ENCODE results near the gene MRC1. TPM values are rescaled to one million over a fixed set of nuclear protein-coding genes. Genes with fewer than 3 reads are reported as not detected.
A peak's percentile ranks its signal among the peaks of the same experiment; 100 is the strongest.

MRC1 gene
- total RNA-seq, 2 experiments from 2014 or later, result 0.06 TPM; not detected in 1

- Mint-ChIP-seq H3K9me3 (no peaks in the 10 kb centered on the region), H3K27ac (no peak overlapping the region), H3K36me3 (no peaks in the 10 kb centered on the region), H3K4me3 (no peak overlapping the region), H3K4me1 (peaks cover 2% of the 10 kb centered on the region), H3K27me3 (no peaks in the 10 kb centered on the region)
- DNase-seq, result no peak
Measured at GRCh38 chr10:17787087-17787961, 21.8 kb upstream of the MRC1 start.

DNA sequence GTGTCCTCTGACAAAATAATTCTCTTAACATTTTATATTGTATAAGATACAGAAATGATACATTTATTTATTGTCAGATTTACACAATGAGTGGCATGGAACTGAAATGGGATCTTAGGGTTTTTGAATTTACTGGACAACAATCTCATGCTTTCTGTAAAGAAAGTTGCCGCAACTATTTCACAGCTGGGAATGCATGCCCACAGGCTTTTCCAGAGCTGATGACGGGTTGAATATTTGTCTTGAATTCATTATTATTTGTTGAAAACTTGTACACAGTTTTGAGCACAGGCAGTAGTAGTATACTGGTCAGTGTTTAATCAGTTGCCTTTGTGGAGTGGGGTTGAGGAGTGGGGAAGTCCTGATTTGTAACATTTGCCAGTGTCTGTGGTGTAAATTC is 20.5 kb upstream of the MRC1 start:
- H3K4me1 Mint-ChIP-seq, result peaks cover 9% of the 10 kb centered on the region
- no peaks in the 10 kb centered on the region for H3K9me3 Mint-ChIP-seq
- H3K36me3 Mint-ChIP-seq, result no peaks in the 10 kb centered on the region
- H3K27ac Mint-ChIP-seq, result no peak overlapping the region
- H3K27me3 Mint-ChIP-seq, result no peaks in the 10 kb centered on the region
- no peak overlapping the region for H3K4me3 Mint-ChIP-seq
- no peak for DNase-seq

GRCh38 chr10:17789396-17789795 is 19.8 kb upstream of the MRC1 start:
- Mint-ChIP-seq H3K36me3 (no peaks in the 10 kb centered on the region), H3K27me3 (no peaks in the 10 kb centered on the region), H3K4me3 (no peak overlapping the region), H3K27ac (no peak overlapping the region), H3K9me3 (no peaks in the 10 kb centered on the region), H3K4me1 (peaks cover 7% of the 10 kb centered on the region)
- no peak for DNase-seq

DNA sequence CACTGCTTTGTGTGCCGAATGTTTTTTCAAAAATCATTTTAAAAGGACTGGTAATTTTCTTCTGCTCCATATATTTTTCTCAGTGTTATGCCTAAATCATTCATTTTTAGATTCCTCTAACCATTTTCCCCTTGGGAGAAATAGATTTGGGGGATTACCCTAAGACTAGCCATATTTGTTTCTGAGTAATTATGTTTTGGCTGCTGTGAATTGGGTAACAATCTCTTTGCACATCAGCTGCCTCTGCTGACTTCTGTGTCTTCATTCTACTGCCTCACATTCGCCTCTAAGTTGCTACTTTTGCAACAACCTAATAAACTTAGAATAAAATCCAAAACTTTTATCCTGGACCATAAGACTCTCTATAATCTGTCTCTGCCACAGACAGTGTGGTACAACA is 18.5 kb upstream of the MRC1 start:
- no peaks in the 10 kb centered on the region for H3K27me3 Mint-ChIP-seq
- H3K27ac Mint-ChIP-seq, result no peak overlapping the region
- H3K4me1 Mint-ChIP-seq, result peaks cover 7% of the 10 kb centered on the region
- DNase-seq, result no peak
- no peak overlapping the region for H3K4me3 Mint-ChIP-seq
- H3K9me3 Mint-ChIP-seq, result no peaks in the 10 kb centered on the region
- H3K36me3 Mint-ChIP-seq, result no peaks in the 10 kb centered on the region

- no peak for DNase-seq
- H3K27ac Mint-ChIP-seq, result no peak overlapping the region
- H3K4me1 Mint-ChIP-seq, result peaks cover 7% of the 10 kb centered on the region
- H3K4me3 Mint-ChIP-seq, result no peak overlapping the region
- no peaks in the 10 kb centered on the region for H3K9me3 Mint-ChIP-seq
- no peaks in the 10 kb centered on the region for H3K36me3 Mint-ChIP-seq
- no peaks in the 10 kb centered on the region for H3K27me3 Mint-ChIP-seq
Measured at GRCh38 chr10:17792991-17793390, 16.2 kb upstream of the MRC1 start.

DNA sequence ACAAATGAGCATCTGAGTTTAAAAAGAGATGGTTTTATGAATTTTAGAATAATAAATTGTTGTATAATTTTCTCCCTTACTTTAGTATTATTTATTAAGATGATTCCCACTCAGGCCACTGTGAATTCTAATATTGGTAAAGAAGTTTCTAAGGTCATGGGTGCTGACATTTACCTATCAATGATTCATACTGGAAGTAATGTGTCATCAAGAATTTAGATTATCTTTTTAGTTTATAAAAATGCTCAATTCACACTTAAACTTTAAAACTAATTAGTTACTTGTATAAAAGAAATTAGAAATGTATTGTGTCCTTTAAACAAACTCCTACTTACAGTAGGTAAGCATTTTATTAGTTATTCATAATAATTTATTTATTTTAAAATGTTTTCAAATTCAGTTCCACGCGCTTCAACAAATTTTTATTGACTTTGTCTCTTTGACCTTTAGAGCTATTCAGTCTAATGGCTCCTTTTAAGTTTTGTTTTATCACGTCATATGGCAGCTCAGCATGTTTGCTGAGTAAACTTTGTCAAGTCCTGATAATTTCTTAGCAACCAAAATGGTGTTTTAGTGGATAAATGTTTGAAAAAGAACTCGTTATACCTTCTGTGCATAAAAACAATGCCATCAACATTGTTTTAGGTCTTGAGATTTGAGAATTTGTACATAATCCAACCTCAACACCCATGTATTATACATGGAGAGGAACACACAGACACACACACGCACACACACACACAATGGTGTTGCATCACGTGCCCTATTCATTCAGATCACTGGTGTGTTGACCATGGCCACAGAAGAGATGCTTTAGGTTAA is 15.1 kb upstream of the MRC1 start:
- Mint-ChIP-seq H3K4me3 (no peak overlapping the region), H3K27ac (no peak overlapping the region), H3K27me3 (no peaks in the 10 kb centered on the region), H3K9me3 (no peaks in the 10 kb centered on the region), H3K4me1 (peaks cover 7% of the 10 kb centered on the region), H3K36me3 (no peaks in the 10 kb centered on the region)
- DNase-seq, result no peak

DNA sequence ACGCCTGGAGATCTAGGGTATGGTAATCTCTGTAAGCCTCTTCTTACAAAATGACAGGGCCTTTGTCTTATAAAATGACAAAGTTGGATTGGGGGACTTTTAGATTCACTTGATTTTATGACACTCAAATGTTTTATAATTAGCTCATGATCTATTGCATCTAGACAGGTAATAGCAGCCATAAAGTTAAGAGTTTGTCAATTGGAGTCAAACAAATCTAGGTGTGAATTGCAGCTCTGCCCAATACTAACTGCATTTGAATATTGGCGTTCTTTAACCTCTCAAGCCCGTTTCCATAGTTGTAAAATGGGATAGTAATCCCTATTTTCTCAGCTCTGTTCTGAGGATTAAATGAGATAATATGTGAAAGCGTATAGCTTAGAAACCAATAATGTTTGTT is 14.1 kb upstream of the MRC1 start:
- Mint-ChIP-seq H3K27ac (no peak overlapping the region), H3K36me3 (no peaks in the 10 kb centered on the region), H3K4me1 (peaks cover 7% of the 10 kb centered on the region), H3K4me3 (no peak overlapping the region), H3K9me3 (no peaks in the 10 kb centered on the region), H3K27me3 (no peaks in the 10 kb centered on the region)
- no peak for DNase-seq

GRCh38 chr10:17795813-17796594 is 13.1 kb upstream of the MRC1 start:
- no peak for DNase-seq
- Mint-ChIP-seq H3K9me3 (no peaks in the 10 kb centered on the region), H3K4me3 (no peak overlapping the region), H3K4me1 (peaks cover 7% of the 10 kb centered on the region), H3K36me3 (no peaks in the 10 kb centered on the region), H3K27ac (no peak overlapping the region), H3K27me3 (no peaks in the 10 kb centered on the region)

GRCh38 chr10:17801507-17801906 is 7.6 kb upstream of the MRC1 start:
- H3K36me3 Mint-ChIP-seq, result no peaks in the 10 kb centered on the region
- H3K27me3 Mint-ChIP-seq, result peaks cover 5% of the 10 kb centered on the region
- peaks cover 4% of the 10 kb centered on the region for H3K9me3 Mint-ChIP-seq
- no peak for DNase-seq
- peaks cover 9% of the 10 kb centered on the region for H3K4me1 Mint-ChIP-seq
- H3K27ac Mint-ChIP-seq, result no peak overlapping the region
- H3K4me3 Mint-ChIP-seq, result no peak overlapping the region

DNA sequence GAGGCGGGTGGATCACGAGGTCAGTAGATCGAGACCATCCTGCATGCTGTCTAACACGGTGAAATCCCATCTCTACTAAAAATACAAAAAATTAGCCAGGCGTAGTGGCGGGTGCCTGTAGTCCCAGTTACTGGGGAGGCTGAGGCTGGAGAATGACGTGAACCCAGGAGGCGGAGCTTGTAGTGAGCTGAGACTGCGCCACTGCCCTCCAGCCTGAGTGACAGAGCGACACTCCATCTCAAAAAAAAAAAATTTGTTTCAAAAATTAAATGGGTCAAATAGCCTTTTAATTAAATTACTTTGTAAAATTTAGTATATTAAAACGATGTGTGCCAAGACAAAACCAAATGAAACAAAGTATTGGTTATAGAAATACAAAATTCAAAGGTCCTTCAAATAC is 6.8 kb upstream of the MRC1 start:
- Mint-ChIP-seq H3K4me3 (no peak overlapping the region), H3K36me3 (no peaks in the 10 kb centered on the region)

DNA sequence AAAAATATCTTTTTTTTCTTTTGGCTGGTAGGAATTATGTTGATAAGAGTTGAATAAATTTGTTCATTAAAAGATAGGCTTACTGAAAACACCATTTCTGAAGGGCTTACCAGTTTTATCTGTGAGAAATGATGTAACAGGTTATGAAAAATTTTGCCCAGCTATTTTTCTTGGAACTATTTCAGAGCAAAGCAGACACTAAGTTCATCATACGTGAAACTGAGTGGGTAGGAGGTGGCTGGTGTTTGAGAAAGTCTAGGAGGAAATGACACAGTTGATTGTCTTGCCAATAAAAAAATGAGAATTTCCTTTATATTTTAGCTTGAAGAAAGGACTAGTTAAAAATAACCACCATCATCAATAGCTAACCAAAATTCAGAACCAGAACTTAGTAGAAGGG is 6.2 kb upstream of the MRC1 start:
- Mint-ChIP-seq H3K36me3 (no peaks in the 10 kb centered on the region), H3K4me1 (peaks cover 9% of the 10 kb centered on the region), H3K9me3 (peaks cover 4% of the 10 kb centered on the region), H3K27me3 (peaks cover 9% of the 10 kb centered on the region), H3K4me3 (no peak overlapping the region), H3K27ac (peak overlapping the region; percentile 77)
- no peak for DNase-seq

More for the DNA sequence above, 6.8 kb upstream of the MRC1 start:
- no peak overlapping the region for H3K27ac Mint-ChIP-seq
- peaks cover 4% of the 10 kb centered on the region for H3K9me3 Mint-ChIP-seq
- no peak for DNase-seq
- H3K4me1 Mint-ChIP-seq, result peaks cover 9% of the 10 kb centered on the region
- H3K27me3 Mint-ChIP-seq, result peaks cover 9% of the 10 kb centered on the region

DNA sequence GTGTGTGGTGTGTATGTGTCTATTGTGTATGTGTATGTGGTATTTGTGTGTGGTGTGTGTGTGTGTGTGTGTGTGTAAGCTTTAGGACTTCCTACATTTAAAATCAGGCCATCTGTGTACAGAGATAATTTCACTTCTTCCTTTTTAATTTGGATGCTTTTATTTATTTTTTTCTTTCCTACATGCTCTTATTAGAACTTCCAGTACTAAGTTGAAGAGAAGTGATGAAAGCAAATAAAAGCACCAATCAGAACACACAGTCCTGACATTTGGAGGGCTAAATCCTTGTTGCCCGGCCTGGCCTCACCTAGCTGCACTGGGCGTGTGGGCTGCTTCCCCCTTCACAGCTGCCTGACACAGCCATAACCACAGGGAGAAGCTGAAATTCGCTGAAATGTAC is 3.8 kb upstream of the MRC1 start:
- Mint-ChIP-seq H3K36me3 (no peaks in the 10 kb centered on the region), H3K4me1 (peaks cover 14% of the 10 kb centered on the region), H3K27me3 (peaks cover 24% of the 10 kb centered on the region), H3K4me3 (no peak overlapping the region), H3K9me3 (peaks cover 4% of the 10 kb centered on the region), H3K27ac (no peak overlapping the region)
- DNase-seq, result no peak

DNA sequence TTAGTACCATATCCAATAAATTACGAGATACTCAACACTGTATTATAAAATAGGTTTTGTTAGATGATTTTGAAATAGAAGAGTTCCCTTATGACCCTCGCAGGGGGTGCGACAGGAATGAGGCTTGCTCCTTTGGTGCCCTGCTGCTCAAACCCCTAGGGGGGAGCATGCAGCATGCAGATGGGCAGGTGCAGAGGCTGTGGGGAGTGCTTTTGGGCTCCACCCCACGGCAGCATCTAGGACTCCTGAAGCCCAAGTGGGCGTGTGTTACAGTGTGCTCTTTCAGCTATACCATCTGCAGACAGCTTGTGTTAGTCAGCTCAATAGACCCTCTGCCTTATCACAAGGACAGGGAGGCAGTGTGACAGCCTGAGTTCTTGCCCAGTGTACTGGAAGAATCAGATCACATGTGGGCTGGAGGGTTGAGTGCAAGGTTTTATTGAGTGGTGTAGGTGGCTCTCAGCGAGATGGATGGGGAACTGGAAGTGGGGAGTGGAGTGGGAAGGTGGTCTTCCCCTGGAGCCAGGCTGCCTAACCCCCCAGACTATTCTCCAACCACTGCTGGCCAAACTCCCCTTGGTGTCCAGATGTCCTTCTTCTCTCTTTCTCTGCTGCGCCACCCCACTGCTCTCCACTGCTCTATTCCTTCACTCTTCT is 3.1 kb upstream of the MRC1 start:
- no peaks in the 10 kb centered on the region for H3K36me3 Mint-ChIP-seq
- H3K27me3 Mint-ChIP-seq, result peaks cover 29% of the 10 kb centered on the region
- H3K9me3 Mint-ChIP-seq, result peaks cover 4% of the 10 kb centered on the region
- no peak for DNase-seq
- H3K27ac Mint-ChIP-seq, result no peak overlapping the region
- H3K4me3 Mint-ChIP-seq, result no peak overlapping the region
- peaks cover 14% of the 10 kb centered on the region for H3K4me1 Mint-ChIP-seq

DNA sequence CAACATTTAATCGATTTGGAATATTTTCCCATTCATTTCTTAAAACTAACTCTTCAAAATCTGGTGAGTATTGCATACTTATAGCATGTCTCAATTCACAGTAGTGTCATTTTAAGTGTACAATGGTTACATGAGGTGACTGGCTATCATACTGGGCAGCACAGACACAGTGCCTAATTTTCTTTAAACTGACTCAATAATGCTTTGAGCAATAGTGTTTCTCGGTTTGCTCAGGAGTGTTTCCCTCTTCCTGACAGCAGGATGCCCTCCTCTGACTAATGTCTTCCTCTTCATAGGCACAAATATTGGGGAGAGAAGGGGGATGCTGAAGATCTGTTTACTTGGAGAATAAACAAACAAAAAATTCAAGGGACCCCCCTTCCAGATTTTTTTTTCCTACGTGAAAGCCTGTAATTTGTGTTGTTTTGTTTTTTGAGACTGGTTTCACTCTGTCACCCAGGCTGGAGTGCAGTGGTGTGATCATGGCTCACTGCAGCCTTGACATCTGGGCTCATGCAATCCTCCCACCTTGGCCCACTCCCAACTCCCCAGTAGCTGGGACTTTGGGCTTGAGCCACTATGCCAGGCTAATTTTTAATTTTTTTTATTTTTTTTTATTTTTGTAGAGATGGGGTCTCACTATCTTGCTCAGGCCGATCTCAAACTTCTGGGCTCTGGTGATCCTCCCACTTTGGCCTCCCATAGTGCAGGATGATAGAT is 2.2 kb downstream of the MRC1 start:
- Mint-ChIP-seq H3K4me1 (peaks cover 5% of the 10 kb centered on the region), H3K27me3 (peaks cover 50% of the 10 kb centered on the region), H3K9me3 (no peaks in the 10 kb centered on the region), H3K27ac (no peak overlapping the region), H3K36me3 (no peaks in the 10 kb centered on the region), H3K4me3 (no peak overlapping the region)
- no peak for DNase-seq

All from activated naive CD8-positive, alpha-beta T cell treated with anti-CD3 and anti-CD28 coated beads for 36 hours (primary cell).